GM19452 (cell line): ENCODE results near the gene FAM3C.
"Not testable (repeated sequence)": the region's sequence is repeated elsewhere in the genome, so short reads cannot be mapped to it uniquely, and the experiment has no call there.

ENCODE experiments used
- ATAC-seq: cut with Tn5 transposase; IDR thresholded peaks from one replicate; pipeline ENCODE4 v1.9.1; 2021; ENCODE audit not compliant: unreplicated experiment

The FAM3C gene

DNA sequence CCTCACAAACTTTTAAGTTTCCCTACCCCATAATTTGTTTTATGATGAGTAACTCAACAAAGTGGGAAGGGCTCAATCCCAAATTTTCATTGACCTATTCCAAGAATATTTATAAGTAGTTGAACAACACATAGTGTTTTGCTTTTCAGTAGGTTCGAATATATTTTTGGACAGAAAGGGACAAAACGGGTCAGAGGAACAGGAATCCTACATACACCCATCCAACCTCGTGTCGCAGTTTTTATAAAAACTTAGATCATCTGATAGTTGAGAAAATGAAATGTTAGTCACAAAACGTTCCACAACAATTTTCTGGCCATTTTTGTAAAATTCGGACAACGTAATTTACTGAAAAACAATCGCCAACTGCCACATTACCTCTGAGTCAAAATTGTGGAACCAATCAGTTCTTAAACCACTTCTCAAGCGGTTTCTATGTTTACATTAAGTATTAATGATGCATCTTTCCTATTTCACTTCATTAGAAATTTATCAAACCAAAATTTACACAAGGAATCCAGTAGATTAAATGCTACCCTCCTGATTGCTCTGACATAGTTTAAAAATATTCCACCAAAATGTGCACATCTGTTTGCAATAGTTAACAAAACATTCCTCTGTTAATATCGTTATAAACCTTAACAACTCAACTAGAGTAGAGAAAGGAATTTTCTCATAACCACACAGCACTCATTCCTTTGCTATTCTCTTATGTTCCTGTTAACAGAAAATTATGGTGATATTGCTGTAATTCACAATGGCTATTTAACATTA, 61.0 kb downstream of the FAM3C start:
- ATAC-seq = no peak

DNA sequence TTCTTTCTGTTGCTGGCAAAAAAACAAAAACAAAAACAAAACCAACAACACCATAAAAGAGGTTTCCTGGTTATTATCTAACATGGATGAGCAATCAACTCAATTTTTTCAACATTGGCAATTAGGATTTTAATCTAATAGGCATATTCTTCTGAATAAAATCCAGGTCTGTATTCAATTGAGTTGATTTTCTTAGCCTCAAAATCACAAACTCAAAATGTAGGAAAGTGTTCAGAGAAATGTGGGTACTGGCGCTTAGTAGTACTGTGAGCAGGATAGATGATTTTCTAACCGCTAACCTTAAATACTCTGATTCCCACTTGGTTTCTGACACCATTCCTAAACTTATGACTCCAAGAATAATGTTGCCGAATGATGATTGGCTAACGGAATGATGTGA, 61.7 kb downstream of the FAM3C start:
- no peak for ATAC-seq

DNA sequence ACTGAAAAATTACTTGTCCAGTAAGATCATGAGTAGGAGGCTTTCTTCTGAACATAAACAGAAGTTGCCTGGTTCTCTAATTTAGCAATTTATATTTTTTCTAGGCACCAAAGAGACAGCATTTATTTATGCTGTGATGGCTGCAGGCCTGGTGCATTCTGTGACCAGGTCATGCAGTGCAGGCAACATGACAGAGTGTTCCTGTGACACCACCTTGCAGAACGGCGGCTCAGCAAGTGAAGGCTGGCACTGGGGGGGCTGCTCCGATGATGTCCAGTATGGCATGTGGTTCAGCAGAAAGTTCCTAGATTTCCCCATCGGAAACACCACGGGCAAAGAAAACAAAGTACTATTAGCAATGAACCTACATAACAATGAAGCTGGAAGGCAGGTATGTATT, 64.5 kb downstream of the FAM3C start:
- no peak for ATAC-seq

DNA sequence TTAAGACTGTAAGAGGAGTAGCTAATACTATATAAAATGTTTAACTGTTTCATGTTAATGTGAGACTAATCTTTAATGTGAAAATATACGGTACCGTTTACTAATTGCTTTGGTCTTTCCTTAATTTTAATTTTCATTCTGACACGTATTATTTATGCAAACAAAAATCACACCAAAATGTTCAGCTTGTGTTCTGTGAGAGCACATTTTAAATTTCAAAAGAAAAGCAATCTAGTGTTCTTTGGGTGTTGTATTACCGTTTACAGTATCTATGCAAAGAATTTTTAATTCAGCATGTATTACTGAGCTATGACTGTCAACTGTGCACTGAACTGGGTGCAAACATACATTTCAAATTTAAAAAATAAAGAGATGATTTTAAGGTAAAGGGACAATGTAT, 65.1 kb downstream of the FAM3C start:
- ATAC-seq = no peak

DNA sequence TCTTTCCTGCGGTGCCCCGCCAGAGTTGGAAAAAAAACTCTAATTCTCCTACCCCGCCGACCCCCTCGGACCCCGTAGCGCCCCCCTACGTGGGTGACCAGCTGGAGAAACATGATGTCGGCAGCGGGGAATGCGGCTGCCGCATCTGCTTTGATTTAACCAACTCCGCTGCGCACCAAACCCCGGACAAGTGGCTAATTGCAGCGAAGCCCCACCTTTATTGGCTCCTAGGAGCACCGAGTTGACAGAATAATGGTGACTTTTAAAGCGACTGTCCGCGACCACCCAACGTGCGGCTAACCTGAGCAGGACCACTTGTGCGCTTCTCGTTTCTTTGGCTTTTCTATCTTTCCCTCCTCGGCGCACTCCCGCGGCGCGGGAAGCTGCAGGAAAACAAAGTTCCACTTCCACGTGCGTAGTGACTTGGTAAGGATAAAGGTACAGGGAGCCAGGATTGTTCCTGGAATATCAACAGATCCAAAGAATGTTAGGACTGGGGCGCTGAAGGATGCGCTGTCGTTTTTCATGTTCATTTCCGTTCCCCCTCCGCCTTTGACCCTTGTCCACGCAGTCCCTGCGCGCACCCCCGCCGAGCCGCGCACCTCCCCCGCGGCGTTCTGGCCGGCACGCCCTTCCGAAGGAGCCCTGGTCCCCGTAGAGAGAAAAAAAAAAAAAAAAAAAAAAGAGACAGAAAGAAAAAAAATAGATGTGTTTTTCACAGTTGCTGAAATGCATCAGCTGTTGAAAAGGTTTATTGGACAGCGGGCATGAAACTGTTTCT, 65.9 kb downstream of the FAM3C start:
- peak; percentile 31 for ATAC-seq

DNA sequence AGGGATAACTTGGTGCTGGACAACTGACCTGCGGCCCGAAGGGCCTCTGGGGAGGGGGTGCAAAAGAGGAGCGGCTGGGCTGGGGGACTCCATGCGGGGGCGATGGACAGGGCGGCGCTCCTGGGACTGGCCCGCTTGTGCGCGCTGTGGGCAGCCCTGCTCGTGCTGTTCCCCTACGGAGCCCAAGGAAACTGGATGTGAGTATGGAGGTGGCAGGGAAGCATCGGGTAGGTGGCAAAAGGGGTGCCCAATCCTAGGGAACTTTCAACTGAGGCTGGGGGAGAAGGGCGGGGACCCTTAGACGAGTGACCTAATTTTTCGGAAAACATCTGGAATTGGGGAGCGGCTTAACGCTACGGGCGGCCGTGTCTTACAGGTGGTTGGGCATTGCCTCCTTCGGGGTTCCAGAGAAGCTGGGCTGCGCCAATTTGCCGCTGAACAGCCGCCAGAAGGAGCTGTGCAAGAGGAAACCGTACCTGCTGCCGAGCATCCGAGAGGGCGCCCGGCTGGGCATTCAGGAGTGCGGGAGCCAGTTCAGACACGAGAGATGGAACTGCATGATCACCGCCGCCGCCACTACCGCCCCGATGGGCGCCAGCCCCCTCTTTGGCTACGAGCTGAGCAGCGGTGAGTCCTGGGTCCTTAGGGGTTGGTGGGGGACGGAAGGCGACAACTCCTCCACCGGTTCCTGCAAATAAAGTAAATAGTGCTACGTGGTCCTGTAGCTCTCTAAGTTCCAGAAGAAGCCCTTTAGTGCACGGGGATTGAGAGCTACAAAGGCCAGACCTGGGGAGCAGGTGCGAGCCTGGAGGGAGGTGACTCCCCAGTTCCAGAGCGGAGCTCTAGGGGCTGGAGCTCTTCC, 66.7 kb downstream of the FAM3C start:
- peak; percentile 63 for ATAC-seq

DNA sequence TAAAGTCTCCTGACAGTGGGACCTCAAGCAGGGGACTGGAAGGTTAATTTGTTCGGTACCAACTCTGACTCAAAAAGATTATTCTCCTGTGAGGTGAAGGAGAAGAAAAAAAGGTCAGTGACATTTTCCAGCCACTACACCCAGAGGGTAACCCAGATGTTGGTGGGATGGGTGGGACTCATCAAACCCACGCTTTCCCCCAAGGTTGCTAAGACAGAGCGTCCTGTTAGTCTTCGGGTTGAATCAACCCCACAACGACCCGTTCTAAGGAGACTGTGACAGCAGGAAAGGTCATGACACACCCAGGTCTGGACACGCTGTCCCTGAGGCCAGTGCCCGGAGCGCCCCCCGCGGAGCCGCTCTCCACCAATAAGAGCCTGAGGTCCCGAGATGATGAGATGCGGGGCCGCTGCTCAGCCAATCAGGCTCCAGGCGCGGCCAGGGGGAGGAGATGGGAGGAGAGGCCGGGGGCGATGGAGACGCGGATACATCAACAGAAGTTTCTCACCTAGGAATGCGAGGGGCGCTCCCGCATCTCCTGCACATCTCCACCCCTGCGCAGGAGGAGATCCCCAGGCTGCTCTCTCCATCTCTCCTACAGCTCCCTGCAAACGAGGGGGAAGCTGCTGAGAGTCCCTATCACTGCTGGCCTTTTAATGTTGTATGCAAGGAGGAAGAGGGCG, 67.5 kb downstream of the FAM3C start, which contains the start of gene WNT16:
Gene WNT16, plus strand, starts transcription at position 493 of the 683 bp plus-strand sequence. CDS start 293 bp downstream, outside the sequence.
- no peak for ATAC-seq

DNA sequence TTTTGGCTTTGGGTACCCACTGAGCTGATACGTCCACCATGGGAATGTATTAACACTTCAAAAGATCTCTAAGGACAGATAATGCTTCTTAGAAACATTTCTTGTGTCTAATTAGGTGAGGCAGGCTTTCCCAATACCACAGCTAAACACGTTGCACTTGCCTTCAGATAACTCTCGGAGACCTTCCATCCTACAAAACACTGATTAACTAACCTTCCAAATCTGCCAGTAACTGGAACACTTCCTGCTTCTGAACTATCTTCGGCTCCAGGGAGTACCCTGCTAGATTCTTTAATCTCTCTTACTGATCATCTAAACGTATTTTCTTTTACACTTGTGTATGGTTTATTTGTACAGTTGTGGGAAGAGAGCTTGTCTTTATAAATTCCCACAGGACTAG, 68.4 kb downstream of the FAM3C start:
- ATAC-seq = no peak

DNA sequence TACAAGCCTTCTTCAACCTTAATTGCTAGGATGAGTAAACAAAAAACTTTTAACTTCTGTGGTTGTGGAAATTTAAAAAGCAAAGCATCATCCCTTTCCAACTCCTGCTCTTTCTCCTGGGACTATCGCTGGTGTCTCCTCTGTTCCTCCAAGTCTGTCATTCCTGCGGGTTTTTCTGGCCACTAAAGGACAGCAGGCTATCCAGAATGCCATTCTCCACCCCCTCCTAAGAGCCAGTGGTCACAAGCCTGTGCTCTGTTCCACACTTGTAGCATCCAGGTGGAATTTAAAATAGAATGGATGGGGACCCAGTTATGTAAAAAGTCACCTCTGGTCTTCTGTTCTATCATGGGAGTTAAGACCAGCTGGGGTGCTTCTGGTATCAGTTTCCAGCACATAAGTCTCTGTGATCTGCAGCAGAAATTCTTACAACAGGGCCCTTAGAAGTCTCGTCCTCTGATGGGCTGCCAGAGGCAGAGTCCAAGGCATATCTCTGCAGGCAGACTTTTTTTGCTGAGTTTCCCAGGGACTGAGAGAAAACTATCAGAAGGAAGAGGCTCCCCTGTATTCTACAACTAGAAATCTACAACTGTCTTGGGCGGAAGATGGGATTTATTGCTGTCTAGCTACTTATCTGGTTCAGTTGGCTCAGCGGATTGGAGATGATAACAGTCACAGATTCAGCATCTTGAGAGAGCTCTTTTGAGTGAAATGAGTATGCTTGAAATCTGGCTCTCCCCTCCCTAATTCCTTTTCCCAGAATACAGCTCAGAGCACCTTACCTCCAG, 72.4 kb downstream of the FAM3C start:
- no peak for ATAC-seq

DNA sequence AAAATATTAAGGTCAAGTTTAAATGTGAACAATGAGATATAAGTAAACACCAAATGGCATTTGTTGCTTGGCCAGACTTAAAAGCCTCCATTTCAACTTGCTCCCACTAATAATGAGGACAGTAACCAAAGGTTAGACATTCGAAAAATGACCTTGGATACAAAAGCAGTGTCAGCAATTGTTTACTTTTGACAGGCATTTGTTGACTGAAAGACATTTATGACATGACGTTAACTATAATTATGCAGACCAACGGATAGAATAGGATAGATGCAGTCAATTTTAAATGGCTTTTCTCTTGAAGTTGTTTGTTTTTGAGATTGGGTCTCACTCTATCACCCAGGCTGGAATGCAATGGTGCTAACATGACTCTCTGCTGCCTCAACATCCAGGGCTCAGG, 73.6 kb downstream of the FAM3C start:
- ATAC-seq = no peak

DNA sequence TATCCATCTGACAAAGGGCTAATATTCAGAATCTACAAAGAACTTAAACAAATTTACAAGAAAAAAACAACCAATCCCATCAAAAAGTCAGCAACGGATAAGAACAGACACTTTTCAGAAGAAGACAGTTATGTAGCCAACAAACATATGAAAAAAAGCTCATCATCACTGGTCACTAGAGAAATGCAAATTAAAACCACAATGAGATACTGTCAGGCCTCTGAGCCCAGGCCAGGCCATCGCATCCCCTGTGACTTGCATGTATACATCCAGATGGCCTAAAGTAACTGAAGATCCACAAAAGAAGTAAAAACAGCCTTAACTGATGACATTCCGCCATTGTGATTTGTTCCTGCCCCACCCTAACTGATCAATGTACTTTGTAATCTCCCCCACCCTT, 80.9 kb downstream of the FAM3C start:
- not testable (repeated sequence) for ATAC-seq

DNA sequence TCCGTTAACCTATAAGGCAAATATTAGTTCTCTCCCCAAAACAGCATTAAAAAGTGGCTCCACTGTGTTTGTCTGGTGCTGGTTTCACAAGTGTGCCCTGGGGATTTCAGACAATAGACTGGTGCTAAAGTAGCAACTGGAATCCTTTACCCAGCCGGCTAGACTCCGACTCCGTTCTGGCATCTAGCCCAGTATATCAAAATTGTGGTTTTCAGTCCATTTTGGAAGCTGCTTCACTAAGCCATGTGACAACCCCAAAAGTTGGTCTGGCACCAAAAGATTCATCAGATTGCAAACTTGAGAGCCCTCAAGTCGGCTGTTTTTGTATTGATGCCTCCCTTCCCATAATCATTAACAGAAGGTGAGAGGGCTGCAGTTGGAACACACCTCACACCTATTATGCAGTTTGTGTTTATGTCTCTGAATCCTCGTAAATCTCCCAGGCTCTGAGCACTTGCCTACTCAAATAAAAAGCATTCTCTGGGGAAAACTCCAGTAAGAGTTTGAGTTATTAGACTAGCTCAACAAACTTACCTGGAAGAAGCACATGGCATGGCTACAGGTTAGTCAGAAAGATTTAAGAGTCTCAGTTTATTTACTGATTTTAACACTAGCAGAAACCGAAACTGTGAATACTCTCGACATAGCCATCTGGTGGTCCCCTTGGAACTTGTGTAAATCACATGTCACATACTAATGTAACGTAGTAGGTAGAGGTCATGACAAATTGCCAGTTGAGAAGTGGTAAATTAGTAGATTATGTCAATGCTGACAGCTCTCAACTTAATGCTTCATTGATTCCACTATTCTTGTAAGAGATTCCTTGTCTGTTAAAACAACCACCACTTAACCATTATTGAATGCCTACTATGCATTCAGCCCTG, 82.1 kb downstream of the FAM3C start:
- peak; percentile 90 for ATAC-seq

DNA sequence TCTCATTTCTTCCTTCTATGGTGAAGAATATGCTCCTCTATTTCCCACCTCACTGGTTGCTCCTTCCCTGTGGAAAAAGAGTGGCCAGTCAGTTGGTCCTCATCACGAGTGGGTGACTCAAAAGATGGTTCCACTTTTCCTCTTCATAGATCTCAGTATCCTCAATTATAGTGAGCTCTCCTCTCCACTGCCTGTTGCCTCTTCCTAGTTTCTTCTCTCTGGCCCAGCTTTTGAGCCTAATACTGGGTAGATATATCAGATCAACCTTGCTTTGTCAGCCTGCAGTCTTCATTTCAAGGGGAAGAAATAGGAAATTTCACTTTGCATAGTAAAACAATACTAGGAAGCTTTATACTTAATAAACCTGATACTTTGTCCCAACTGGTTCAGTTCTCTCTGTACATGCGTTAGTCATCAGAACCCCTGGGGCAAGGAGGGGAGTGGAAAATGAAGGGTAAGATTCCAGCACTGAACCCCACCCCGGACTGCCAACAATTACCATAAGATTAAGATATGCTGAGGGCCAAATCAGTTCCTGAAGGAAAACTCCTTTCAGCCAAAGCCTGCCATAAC, 82.8 kb downstream of the FAM3C start:
- no peak for ATAC-seq

DNA sequence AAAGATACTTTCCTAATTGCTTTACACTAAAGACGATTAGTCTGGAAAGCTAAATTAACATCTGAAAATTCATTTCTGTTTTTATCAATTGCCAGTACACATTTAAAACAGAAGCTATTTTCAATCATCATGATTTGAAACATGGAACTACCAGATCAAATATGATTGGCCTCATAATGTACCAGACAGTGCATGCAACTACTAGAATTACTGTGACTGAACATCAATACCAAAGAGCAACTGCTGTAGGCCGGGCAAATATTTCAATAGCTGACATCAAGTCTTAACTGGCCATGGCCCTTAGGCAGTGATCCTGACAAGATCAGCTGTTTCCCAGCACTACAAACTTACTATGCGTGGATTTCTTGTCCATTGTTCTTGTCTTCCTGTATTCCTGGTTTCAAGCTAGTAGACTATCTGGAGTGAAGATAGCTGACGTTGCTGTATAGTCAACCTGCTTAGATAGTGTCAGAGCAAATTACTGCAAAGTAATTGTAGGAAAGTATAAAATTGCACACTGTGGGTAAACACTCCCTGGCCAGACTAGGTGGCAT, 89.0 kb downstream of the FAM3C start:
- no peak for ATAC-seq

DNA sequence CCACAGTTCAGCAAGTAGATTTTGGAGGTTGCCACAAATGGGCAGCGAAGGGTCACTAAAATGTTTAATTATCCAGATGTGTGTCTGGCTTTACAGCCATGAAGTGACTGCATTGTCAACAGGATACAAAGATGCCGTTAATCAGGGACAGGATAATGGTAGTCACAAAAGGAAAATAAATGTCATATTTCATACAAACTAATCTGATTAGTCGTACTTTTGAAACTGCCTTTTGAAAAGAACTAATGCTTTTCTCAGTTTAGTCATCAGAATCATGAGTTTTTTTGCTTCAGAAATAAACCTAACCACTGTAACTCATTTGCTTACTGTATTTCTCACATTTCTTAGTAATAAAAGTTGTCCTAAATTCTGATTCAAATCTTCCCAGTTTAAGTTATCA, 89.5 kb downstream of the FAM3C start:
- ATAC-seq = no peak

DNA sequence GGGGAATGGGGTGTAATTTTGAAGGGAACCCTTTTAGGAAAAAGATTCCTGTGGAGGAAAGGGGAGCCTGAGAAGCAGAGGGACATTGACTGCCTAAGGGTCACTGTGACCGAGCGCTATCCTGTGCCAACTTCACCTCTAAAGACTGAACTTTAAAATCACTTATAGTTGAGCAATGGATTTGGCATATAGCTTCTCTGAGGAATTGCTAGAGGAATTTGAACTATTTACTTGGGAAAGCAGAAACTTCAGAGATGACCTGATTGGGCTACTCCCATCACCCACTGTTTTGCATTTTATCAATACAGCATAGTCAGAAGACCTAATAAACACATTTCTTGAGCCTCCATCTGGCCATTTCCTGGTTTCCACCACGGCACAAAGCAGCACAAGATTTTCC, 91.0 kb downstream of the FAM3C start:
- ATAC-seq = no peak

DNA sequence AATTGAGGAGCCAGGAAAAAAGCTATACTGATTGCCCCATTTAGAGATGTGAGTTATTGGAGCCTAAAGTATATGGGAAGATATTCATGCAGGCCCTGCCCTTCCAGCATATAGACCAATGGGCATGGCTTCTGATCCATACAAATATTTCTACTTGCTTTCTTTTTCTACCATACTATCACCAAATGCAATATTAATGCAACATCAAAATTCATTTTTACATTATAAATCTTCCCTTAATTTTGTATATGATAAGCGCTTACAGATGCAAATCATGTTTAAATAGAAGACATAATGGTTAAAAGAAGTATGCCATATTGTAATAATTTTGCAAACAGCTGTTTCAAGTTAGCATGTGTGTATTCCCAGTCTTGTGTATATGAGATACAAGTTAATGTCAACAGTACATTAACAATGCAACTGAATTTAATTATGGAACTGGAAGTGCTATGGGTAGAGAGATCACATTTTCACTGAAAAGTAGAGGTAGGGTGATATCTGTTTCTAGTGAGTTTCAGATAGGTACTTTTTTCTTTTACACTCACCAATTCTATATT, 91.9 kb downstream of the FAM3C start:
- ATAC-seq = no peak
